DOHH2 (cell line): ENCODE measurements around the gene YIPF1.

ENCODE experiments used
- CTCF ChIP-seq: fragments of 200-600 bp; sonication (generic); IDR thresholded peaks from one replicate; pipeline ENCODE4 v1.5.1; 2014; ENCODE audit warnings: antibody characterized with exemption, mild to moderate bottlenecking, low read depth, low read length; ENCODE audit not compliant: poor library complexity, severe bottlenecking
- EZH2phosphoT487 ChIP-seq: fragments of 200-600 bp; sonication (generic); IDR thresholded peaks from 2 replicates; pipeline ENCODE4 v1.6.1; 2017; ENCODE audit warnings: borderline replicate concordance, mild to moderate bottlenecking, antibody characterized with exemption, low read length, moderate library complexity, mixed read lengths

GRCh38 chr1:53804791-53805505 is 84.6 kb downstream of the YIPF1 start:
- TF ChIP-seq CTCF (no peak), EZH2phosphoT487 (no peak)
